ENCODE data around the gene CNTNAP2.

DNA sequence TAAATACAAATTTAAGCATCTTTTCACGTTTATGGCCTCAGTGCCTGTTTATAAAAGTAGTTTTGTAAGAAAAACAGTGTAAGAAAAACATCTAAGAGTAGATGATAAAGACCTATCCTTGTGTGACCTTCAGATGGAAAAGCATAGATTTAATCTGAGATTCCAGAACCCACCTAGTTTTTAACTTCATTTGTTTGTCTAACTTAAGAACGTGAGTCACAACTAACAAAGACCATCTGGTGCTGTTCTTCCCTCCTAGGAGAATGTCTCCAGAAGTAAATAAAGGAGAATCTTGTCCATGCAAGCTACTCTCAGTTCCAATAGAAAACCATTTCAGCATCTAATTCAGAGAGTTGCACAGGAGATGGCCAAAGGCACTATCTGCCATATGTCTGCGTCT lies 2208.6 kb downstream of the CNTNAP2 start:
- TF ChIP-seq SUZ12 (IDR thresholded peaks at IDR 0.05; ENCODE audit: extremely low read depth, insufficient read depth, insufficient read length) (no peak), ZNF274 (IDR thresholded peaks at IDR 0.05; ENCODE audit: low read depth, low read length) (no peak)
